HG03025 (cell line): ENCODE data around the gene ANKRD35.
A peak's percentile ranks its signal among the peaks of the same experiment; 100 is the strongest.
"Not testable (repeated sequence)": the region's sequence is repeated elsewhere in the genome, so short reads cannot be mapped to it uniquely, and the experiment has no call there.

Experiments
- ATAC-seq: cut with Tn5 transposase; IDR thresholded peaks from one replicate; pipeline ENCODE4 v1.9.1; 2021; ENCODE audit warnings: mild to moderate bottlenecking, moderate library complexity; ENCODE audit not compliant: unreplicated experiment, low FRiP score

The ANKRD35 gene

DNA sequence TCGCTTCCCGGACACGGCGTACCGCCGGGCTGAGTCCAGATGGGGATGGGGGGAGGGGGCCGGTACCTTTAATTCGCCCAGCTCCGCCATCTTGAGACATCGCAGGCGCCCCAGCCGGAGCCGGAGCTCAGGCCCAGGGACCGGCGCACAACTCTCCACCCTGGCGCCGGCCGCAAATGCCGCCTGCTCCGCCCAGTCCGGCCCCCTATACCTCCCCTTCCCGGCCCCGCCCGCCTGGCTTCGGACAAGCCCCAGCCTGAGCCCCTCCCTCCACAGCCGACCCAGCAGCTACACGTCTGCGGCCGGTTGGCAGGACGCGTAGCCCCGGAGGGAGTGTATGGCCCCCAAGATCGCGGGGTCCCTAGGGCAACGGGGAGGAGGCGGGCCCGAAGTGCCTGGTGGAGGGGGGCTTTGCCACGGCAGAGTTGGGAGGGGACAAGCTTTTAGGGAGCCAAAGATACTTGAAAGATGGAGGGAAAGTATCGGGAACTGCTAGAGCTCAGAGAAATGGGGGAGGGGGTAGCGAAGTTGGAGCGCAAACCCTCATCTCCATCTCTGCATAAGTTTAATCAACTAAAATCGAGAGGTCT, 26.7 kb downstream of the ANKRD35 start, which contains the start of gene PIAS3:
Gene PIAS3, minus strand, starts transcription at position 181 of the 590 bp plus-strand sequence. Its CDS starts 91 bp downstream, at position 90.
- ATAC-seq = peak; percentile 74

GRCh38 chr1:145858238-145858900, 27.3 kb downstream of the ANKRD35 start:
- no peak for ATAC-seq

GRCh38 chr1:145857170-145857569, 28.5 kb downstream of the ANKRD35 start:
- ATAC-seq = no peak

GRCh38 chr1:145855426-145855948, 30.2 kb downstream of the ANKRD35 start:
- no peak for ATAC-seq

- no peak for ATAC-seq
Measured at GRCh38 chr1:145849356-145850160, 36.1 kb downstream of the ANKRD35 start.

DNA sequence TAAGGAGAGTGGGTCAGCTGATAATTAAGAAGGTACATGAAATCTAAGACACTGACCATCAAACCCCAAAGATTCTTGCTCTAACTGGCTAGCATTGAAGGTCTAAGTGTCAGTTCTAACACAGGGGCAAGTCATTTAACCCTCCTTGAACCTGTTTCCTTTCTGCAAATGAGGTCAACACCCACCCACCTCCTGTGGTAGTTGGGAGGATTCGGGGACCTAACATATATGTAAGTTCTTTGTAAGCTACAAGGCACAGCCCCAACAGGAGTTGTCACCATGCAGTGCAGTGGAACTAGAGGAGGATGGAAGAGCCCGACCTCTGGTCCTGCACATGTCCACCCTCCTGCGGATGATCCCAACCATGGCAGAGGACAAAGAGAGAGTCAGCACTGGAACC, 37.8 kb downstream of the ANKRD35 start:
- ATAC-seq = no peak

DNA sequence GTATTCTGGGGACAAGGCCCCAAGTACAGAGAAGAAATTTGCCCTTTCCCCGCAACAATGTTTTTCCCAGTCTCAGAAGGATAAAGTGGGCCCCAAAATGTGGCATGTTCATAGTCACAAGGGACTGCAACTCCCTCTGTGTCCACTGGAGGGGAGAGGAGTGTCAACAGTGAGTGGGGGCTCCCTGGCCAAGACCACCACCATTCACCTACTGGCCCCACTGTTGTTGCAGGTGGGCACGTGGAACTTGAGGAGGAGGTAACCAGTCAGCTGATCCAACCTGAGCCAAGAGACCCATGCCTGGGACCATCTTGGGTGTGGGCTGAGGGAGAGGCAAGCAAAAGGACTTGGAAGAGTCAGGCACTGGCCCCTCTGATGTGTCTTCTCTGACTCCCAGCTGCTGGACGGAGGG, 39.5 kb downstream of the ANKRD35 start:
- ATAC-seq = no peak

- peak; percentile 53 for ATAC-seq
Measured at GRCh38 chr1:145845514-145846161, 40.0 kb downstream of the ANKRD35 start, which contains the start of gene NUDT17. NUDT17 (plus strand) TSS chr1:145845630; CDS start chr1:145845641, 11 bp downstream.

- ATAC-seq = peak; percentile 45
Measured at GRCh38 chr1:145845144-145845513, 40.5 kb downstream of the ANKRD35 start.

DNA sequence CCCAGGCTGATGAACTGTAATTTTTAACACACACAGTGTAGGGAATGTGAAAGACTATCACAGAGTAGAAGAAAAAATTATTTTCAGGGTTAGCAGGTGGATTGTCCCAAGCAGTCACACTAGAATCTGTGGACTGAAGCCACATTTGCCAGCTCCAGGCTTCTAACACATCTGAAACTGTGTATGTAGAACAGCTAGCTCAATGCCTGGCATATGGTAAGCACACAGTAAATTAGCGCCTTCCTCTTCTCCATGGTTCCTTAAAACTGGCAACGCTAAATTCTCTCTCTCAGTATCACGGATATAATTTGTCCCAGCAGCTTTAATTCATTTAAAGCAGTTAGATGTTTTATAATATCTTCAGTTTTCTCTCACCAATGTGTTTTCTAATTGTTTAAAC, 42.6 kb downstream of the ANKRD35 start:
- ATAC-seq = no peak

DNA sequence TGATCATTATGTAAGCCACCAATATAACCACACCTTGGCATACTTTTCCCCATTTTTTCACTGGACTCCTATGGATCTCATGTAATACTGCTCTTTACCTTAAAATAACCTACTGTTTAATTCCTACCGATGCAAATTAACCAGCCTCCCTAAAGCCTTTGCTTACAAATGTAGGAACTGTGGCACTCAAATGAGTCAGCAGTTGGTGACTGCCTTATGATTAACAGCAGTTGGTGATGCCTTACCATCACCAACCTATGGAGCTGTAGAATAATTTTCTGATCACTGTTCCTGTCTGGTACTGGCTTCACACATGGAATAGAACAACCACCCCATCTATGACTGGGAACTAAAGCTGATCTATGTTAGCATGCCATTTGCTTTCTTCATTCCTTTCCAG, 48.0 kb downstream of the ANKRD35 start:
- no peak for ATAC-seq

DNA sequence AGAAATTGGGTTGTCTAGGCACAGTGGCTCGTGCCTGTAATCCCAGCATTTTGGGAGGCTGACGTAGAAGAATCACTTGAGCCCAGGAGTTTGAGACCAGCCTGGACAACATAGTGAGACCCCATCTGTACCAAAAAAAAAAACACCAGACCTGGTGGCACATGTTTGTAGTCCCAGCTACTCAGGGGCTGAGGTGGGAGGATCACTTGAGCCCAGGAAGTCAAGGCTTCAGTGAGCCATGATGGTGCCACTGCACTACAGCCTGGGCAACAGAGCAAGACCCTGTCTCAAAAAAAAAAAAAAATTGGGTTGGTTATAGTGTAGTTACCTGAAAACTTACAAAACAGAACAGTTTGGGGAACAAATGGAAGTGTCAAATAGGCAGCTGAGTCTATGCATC, 54.9 kb downstream of the ANKRD35 start:
- not testable (repeated sequence) for ATAC-seq

GRCh38 chr1:145828367-145829026, 57.2 kb downstream of the ANKRD35 start:
- no peak for ATAC-seq

DNA sequence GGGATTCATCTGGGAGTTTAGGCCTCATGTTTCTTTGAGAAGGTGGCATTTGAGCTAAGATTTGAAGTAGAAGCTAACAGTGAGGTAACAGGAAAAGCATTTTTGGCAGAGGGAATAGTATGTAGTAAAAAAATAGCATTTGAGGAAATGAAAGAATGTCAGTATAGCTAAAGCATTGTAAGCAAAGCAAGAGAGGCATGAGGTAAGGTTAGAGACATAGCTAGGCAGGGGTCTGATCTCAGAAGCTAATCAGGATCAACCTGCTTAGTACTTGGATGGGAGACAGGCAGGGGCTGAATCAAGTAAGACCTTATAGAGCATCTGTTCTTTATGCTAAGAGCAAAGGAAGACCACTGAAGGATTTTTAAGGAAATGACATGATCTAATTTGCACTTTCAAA, 57.7 kb downstream of the ANKRD35 start:
- no peak for ATAC-seq

DNA sequence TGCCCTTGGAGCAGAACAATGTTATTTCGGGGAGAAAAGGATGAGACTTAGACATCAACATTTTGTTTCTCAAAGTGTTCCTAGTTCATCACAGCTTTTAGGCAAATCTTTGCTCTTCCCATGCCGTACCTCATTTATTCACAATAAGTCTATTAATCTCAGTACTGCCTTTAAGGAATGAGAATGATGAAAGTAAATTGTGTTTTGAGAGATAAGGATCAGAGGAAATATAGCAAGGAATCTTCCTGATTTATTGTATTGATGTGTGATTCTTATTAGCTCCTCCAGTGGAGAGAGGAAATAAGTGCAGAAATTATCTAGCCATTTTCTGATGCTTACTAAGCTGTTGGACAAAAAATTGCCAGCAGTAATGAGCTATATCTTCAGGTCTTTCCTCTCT, 59.6 kb downstream of the ANKRD35 start:
- ATAC-seq = no peak

GRCh38 chr1:145824499-145824842, 61.2 kb downstream of the ANKRD35 start:
- no peak for ATAC-seq

DNA sequence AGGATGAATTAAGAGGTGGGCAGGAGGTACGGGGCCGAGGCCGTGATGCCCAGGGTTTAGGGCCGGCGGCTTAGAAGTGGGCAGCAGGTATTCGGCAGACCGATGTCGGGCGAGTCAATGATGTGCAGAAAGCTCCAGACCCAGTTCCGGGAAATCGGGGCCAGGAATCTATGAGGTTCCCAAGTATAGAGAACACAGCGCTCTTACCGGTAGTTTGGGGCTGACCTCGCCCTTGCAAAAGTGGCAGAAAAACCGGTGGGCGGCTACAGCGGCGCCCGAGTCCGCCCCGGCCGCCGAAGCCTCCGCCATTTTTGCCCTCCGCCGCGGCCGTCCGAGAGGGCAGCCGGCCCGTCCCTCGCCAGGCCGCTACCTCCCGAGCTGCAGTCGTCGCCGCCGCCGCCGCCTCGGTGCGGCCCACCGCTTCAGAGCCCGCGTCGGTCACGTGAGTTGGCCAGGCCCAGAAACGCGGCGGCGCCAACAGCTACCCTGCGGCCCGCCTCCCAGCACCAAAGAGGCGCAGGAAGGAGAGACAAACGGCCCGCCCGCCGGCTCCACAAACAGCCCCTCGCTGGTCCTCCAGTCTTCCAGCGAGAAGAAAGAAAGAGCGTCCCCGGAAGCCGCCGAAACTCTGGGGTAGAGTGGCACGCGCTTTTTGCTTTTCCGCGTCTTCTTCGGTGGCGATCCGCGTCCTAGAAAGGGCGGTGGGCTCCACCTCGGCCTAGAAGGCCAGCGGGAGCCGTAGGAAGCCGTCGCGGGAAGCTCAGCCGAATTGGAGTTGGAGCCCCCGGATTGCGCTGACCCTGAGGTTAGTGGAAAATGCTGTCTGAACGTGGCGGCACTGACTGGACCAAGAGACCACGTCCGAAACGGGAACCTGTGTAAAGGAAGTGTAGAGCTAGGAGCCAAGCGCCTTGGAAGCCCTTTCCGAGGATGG, 61.8 kb downstream of the ANKRD35 start, which contains the start of the genes POLR3C and RNF115:
Gene POLR3C, plus strand, starts transcription at position 636 of the 934 bp plus-strand sequence. CDS start 1,577 bp downstream, outside the sequence.
Gene RNF115, minus strand, starts transcription at position 531 of the 934 bp plus-strand sequence. Its CDS starts 222 bp downstream, at position 309.
- ATAC-seq = peak; percentile 82

DNA sequence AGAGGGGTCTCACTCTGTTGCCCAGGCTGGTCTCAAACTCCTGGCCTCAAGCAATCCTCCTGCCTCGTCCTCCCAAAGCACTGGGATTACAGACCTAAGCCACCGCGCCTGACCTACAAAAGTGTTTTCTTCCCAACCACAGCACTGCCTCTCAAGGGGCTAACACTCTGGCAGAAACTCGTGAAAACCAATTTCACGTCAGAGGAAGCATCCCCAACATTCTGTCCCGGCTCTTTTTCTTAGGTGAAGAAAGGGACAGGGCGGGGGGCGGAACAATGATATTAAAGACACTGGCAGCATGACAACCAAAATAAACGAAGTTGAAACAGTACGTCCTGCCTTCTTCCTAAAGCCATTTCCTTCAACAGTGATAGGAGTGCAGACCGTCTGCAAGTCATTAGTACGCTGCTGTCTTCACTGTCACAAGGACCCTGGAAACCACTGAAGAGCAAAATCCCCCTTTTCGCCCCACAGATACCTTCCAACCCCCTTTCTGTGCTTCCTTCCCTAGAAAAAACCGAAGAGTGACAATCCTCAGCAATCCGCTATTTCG, 62.8 kb downstream of the ANKRD35 start:
- ATAC-seq = not testable (repeated sequence)
